Measurements from ENCODE around the gene BYSL.

GRCh38 chr6:41914343-41914742, 7.0 kb upstream of the BYSL start:
- TF ChIP-seq CTCF (IDR thresholded peaks at IDR 0.05; ENCODE audit: insufficient read depth, low read length) (no peak), GABPA (IDR thresholded peaks at IDR 0.05; ENCODE audit: low read depth) (no peak)
